Inflammatory macrophage treated with lipopolysaccharide for 1 hour (primary cell): ENCODE results near the gene YY1AP1.
A peak's percentile ranks its signal among the peaks of the same experiment; 100 is the strongest.
"Not testable (repeated sequence)": the region's sequence is repeated elsewhere in the genome, so short reads cannot be mapped to it uniquely, and the experiment has no call there.

Experiments
- DNase-seq, 2 donors: peaks; one replicate each; pipeline ENCODE4 v3.0.0-alpha.2; 2020 to 2022

YY1AP1 gene

DNA sequence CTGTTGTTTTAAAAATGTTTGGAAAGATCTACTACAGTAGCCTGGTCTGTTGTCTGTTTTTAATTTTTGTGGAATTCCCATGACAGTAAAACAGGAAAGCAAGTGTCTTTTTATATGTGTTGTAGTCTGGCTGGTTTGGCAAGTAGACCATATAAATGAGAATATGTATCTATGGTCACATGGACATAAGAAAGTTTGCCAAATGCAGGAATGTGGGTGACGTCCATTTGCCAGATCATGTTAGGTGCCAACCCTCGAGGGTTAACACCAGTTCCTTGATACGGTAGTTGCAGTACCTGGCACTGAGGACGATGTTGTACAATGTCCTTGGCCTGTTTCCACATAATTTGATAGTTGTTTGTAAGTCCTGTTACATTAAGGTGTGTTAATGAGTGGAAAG, 6.5 kb upstream of the YY1AP1 start:
- no peak for DNase-seq

DNA sequence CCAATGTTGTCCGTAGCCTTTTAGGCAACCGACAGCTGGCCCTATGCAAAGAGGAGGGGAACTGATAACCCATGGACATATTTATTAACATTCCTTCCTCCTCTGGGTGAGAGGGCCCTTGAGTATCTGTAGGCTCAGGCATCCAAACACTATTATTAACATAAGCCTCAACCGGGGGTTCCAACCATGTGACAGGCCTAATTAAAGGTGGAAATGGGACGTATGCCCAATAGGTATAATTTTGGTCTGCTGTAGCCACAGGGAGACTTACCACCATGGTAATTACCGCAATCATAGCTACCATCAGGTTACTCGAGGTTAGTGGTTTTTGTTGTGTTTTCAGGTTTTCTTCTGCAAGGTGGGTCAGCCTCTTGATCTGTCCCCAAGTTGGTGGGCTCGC, 5.6 kb upstream of the YY1AP1 start:
- DNase-seq: no peak

DNA sequence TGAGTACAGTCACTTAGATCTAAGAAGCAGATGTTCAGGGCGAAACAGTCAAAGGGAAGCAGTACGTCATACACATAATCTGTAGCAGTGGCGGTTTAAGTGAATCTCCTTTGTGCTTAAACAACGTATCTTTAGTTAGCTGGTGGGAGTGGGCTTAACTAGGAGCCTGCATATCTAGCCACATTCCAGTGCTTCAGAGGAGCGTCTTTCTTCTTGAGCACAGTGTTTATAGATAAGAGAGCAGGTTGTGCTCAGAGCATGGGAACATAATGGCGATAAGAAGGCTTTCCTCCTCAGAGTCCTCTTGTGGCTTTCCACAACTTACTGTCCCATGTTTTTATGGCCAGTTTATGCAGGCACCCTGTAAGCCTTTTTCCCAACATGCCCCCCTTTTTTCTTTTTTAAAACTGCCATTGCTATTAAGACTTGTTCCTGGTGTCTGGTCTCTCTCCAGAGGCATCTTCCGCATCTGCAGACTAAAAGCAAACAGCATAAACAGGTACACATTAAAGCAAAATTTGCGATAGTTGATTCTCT, 3.5 kb upstream of the YY1AP1 start:
- no peak for DNase-seq

DNA sequence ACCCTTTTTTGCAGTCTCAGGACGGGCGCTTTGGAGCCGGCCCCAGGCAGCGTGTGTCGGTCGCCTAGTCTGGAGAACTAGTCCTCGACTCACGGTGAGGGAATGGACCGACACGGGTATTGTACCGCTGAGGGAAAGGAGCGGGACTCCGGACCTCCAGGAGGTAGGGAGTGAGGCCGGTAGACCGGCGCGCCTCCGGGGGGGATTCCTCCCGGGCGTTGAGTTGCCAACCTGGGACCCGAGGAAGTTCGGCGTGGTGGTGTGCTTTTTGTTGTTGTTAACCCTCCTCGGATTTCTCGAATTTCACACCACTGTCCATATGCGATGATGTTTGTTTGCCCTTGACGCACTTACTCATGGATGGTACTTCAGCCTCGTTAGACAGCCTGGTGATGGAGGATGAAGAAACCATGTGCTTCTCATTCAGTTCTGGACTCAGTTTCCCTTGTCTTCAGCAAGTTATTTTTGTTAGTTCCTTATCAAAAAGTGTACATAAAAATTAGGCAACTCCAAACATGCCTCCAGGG, 570 bp upstream of the YY1AP1 start, which contains the start of gene DAP3:
DAP3 (plus strand) TSS at position 11 of the 527 bp plus-strand sequence. CDS start 20,689 bp downstream, outside the sequence.
- not testable (repeated sequence) for DNase-seq

DNA sequence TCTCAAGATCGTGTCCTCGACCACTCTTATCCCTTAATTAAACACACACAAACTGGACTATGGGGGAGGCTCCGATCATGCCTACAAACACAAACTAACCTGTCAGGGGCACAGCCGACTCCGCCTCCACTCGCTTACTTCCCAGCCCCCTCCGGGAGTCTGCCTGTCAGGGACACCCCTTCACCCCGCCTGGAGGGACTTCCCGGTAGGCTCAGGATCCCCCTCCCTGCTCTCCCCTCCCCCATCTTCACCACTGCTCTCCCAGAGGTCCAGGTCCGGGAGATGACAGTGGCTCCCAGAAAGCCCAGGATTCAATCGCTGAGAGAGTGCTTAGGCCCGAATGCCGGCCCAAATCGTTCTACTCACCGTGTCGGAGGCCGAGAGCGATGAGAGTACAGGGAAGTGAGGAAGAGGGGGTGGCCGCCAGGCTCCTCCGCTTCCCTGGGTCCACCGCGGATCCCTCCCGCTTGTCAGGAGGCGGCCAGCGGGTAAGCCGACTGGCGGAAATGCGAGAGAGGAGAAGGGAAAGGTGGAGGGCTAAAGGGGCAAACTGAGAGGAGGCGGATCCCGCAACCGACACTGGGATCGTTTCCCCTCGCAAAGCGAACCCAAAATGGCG, 760 bp downstream of the YY1AP1 start:
- not testable (repeated sequence) for DNase-seq

DNA sequence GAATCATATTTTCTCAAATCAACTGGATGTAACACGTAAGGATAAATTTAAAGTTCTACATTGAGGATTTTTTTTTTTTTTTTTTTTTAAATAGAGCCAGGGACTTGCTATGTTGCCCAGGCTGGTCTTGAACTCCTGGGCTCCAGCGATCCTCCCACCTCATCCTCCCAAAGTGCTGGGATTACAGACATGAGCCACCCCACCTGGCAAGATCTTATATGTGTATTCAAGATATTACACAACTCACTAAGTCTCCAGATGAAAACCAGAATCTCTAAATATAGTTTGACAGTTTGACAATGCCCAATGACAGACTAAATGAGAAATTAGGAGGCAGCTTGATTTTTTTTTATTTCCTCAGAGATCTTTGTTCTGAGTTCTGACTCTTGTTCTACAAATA, 6.8 kb downstream of the YY1AP1 start:
- DNase-seq: no peak

DNA sequence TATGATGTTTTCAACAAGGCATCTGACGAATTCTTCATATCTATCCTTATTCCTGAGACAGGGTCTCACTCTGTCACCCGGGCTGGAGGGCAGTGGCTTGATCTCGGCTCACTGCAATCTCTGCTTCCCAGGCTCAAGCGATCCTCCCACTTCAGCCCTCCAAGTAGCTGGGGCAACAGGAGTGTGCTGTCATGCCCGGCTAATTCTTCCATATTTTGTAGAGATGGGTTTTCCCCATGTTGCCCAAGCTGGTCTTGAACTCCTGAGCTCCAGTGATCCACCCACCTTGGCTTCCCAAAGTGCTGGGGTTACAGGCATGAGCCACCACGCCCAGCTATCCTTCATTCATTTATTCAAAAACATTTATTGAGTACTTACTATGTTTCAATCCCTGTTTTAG, 8.0 kb downstream of the YY1AP1 start:
- DNase-seq: peak; percentile 58 to 87

DNA sequence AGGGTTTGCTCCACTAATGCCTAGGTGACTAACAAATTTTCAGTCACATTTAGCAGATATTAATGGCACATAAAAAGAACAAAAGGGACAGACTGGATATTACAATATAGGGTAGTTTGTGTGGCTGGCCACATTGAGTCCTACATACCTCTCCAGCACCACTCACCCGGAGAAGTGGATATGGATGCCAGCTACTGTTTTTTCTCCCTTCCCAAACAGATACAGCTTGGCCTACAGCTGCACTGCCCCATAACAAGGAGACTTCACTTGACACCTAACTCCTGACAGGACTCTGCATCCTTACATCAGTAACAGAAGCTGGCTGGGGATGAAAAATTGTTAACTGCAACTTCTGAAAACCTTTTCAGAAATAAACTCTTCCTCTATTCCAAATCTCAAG, 9.6 kb downstream of the YY1AP1 start:
- not testable (repeated sequence) for DNase-seq

DNA sequence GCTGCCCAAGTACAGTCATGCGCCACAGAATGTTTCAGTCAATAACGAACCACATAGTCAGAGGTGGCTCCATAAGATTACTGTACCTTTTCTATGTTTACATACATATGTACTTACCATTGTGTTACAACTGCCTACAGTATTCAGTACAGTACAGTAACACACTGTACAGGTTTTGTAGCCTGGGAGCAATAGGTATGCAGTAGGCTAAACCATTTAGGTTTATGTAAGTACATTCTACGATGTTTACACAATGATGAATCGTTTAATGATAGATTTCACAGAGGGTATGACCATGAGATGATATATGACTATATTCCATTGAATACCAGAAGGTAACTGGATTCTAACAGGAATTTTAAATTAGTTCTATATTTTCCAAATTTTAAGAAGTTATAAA, 10.5 kb downstream of the YY1AP1 start:
- DNase-seq: no peak

DNA sequence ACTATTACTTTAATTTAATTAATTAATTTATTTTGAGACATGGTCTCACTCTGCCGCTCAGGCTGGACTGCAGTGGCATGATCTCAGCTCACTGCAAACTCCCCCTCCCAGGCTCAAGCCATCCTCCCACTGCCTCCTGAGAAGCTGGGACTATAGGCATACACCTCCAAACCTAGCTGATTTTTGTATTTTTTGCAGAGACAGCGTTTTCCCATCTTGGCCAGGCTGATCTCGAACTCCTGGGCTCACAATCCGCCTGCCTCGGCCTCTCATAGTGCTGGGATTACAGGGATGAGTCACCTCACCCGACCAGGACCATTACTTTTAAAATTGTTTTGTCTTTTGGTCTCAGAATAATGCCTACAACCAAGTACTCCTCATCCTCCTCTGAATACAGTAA, 15.6 kb downstream of the YY1AP1 start:
- DNase-seq: no peak

DNA sequence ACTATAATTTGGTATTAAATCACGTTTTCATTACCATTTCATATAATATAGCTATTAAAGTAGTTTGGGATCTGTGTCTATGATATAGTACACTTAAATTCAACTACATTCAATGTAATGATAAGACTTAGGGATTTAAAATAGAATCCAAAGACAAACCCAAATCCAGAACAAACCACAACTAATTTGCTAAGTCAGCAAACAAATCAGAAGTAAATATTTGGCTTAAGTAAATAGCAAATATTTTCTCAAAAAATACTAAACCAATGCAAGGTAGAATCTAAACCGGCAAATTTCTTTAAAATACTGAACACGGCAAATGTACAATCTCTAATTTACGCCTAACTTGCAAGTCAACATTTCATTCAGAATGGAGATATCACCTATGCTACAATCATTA, 16.8 kb downstream of the YY1AP1 start:
- no peak for DNase-seq

DNA sequence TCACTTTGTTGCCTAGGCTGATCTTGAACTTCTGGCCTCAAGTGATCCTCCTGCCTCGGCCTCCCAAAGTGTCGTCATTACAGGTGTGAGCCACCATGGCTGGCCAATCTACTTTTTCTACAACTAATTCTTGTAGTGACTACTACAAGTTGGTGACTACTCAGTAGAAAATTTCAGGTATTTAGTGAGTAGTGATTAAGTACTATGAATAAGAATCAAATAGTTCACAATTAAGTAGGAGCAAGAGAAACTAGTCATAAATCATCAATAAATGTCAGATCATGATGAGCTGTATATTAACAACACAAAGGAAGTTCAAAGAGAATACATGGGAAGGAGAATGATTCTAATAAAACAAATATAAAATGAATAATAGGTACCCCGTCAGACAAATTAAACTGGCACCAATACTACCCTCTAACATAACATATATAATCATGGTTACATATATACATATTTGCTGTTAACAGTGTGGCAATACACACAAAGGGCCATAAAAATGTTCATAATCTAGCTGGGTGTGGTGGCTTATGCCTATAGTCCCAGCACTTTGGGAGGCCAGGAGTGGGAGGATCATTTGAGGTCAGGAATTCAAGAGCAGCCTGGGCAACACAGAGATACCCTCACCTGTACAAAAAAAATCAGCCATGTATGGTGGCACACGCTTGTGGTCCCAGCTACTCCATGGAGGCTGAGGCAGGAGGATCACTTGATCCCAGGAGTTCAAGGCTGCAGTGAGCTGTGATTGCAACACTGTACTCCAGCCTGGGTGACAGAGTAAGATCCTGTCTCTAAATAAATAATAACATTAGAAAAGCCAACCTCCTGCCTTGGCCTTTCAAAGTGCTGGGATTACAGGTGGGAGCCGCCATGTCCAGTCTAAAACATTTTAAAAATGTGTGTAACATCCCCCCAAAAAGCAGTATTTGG, 19.1 kb downstream of the YY1AP1 start:
- DNase-seq: no peak

DNA sequence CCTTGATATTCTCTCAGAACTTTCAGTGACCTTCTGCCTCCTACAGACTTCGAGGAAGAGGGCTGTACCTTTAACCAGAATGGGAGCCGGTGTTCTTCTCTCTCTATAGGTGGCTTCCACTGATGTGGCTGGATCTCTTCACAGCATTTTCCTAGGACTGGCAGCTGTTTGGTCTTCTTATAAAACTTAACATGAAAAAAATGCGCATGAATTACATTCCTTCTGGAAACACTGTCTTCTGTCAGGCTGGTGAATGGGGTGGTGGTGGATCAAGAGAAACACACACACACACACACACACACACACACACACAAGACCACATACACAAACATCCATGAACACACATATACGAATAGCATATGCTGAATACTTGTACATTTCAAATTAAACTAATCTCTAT, 27.3 kb downstream of the YY1AP1 start:
- not testable (repeated sequence) for DNase-seq

DNA sequence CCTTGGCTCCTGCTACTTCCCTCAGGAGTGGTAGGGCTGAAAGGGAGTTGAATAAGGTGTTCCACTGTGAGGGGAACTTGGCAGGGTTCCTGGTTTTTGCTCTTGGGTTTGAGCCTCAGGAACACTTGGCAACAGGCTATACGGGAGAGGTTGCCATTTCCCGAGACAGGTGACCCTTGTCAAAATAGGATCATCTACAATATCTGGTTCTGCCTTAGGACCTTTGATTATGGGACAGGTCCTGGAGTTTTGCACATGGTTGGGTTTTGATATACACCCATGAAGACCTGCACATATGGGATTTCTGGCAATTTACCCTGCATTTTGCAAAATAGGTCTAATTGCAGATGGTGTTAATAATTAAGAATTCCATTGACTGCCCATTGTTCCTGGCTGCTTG, 31.1 kb downstream of the YY1AP1 start:
- DNase-seq: no peak

DNA sequence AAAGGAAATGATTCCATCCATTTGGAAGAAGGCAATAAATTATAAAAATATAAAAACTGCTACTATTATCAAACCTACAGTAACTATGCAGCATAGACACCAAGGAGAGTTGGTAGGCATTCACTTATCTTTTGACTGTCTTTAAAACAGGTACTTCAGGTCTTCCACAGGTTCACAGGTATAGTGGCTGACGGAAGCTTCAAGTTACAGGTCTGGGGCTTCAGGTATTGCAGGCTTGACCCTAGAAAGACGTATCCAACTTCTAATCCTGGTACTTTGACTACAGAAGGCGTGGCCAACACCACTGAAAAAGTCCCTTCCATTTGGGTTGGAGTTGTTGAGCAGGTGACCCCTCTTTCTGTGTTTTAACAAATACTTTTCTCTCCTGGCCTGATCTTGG, 35.6 kb downstream of the YY1AP1 start:
- no peak for DNase-seq

DNA sequence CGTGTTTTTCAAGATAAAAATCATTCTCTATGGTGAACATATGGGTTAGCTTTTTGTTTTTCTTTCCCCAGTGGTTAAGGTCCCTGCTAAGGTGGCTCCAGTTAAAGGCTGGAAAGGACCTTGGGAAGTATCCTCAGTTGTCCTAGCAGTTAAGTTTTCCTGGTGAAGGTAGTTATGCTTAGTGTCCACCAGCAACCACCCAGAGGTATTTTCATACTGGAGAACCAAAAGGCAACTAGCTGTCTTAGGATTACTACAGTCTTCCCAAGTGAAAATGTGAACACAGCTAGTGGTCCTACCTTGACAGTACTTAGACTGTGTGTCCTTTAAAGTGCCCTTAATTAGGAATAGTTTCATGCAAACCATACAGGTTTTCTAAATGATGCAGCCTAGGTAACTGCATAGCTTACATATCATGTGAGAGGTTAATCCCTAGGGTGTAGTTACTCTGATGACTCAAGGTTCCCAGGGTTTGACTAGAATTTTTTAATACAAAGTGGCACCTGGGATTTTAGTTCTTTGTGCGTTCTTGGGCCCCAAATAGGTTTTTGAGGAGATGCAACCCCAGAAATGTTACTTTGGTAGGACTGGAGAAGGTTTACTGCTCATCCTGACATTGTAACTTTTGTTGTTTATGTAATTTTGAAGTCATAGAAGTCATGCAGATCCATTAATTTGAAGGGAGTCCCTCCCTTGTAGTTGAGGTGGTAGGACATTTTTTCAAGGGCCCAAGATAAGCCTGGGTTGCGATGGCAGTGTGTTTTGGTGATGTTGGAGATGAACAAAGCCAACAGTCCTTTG, 36.5 kb downstream of the YY1AP1 start:
- no peak for DNase-seq

DNA sequence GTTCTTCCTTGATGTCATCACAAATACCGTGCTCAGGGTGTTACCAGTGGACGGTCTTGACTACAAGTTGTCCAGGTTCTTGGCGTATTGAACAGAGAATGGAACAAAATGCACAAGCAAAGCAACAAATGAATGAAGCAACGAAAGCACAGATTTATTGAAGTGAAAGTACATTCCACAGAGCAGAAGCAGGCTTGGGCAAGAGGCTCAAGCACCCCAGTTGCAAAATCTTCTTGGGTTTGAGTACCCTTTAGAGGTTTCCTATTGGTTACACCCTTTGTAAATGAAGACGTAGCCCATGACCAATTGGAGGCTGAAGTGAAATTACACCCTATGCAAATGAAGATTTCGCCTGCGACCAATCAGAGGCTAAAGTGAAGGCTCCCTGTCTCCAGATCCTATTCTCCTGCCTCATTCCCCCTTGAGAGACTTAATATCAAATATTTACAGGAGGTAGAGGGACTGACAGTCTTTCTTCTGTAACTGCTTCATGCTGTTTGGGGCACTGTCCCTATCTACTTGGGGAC, 38.3 kb downstream of the YY1AP1 start:
- peak; percentile 34 to 41 for DNase-seq

DNA sequence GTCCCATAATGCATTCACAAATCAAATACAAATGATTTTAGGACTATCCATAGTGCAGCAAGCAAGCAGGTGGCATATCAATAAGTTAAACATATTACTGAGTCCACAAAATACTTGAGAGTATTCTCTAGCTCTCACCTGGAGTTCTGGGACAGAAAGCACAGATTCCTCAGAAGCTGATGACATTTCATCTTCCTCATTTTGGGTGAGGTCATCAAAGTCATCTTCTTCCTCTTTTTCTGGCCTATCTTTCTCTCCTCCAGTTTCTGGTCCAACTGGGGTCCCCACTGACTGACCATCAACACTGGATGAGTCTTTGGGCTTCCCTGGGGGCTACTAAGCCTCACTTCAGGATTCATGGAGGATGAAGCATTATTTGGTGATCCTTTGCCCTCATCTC, 38.9 kb downstream of the YY1AP1 start:
- peak; percentile 69 for DNase-seq

DNA sequence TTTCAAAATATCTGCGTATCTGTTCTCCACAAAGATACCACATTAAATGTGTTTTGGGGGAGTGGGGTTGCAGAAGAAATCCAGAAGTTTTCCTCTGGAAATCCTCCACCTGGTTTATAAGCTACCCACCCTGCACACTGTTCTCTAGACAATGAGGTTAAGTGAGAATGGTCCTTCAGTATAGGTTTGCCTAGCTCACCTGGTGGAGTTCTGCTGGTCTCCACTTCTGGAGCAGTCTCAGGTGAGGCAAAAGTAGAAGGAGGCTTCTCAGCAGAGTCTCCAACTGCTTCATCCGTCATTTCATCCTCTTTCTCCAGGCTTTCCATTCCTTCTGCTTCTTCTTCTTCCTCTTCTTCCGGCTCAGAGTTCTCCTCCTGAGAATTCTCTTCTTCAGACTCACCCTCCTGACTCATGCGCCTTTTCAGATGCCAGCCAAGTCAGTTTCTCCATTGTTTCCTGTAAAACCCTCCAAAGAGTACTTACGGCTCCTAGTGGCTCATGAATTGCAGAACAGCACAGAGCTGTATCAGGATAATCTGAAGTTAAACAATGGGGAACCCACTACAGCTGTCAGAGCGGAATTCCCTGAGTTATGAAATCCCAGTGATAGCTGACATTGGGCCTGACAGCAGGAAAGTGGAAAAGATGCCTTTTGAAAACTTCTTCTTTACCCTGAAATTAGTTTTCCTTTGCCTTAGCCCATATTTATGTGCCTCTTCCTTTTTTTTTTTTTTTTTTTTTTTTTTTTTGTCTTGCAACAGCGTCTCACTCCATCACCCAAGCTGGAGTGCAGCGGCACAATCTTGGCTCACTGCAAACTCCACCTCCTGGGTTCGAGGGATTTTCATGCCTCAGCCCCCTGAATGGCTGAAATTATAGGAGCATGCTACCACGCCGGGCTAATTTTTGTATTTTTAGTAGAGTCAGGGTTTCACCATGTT, 40.1 kb downstream of the YY1AP1 start:
- DNase-seq: peak; percentile 98

DNA sequence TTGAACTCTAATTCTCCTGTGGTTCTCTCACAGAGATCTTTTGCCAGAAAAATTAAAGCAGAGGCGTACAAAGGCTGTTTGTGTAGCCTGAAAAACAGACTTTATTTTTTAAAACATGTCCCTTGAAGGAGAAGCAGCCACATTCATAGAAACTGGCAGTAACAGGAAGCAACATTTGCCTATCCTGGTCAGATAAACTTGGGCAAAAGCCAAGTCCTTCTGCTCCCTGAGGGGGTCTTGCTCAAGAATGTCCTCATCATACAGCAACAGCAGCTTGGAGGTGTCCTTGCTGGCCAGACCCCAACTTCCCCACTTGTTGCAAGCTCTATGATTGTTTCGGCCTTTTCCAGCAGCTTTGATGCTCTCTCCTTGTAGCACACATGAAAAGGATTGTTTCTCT, 42.3 kb downstream of the YY1AP1 start:
- peak; percentile 63 to 64 for DNase-seq

DNA sequence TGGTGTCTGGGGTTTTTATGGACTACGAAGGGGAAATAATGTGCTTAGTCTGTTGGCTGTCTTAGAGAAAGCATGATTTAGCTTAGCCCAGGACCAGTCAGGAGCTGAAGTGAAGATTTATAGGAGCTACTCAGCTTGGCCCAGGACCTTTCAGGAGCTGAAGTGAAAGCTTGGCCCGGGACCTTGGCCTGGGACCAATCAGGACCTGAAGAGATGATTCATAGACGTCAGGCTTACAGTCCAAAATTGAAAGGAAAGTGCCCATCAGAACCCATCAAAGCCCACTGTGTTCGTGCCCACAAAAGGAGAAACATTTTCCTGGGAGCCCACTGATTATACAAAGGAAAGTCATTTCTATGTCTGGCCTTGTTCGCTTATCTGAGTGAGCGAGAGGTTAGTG, 42.9 kb downstream of the YY1AP1 start:
- no peak for DNase-seq
